Adrenal gland (tissue), 12 donors: Measurements from ENCODE around the gene NLK. TPM values are rescaled to one million over a fixed set of nuclear protein-coding genes. Genes with fewer than 3 reads are reported as not detected.
A peak's percentile ranks its signal among the peaks of the same experiment; 100 is the strongest.

Source experiments
- DNase-seq, 7 donors: peaks; one replicate each; pipeline ENCODE4 v3.0.0-alpha.2; 2019 to 2020
- H3K27ac ChIP-seq, 5 donors: fragments of 200-600 bp; sonication (generic) in 4 of 5; 1 replicate in 3 of 5; 2 replicates in 2 of 5; pipeline versions ENCODE4 v1.5.1 to v1.8.0; 2016 to 2020; ENCODE audit warnings: mild to moderate bottlenecking in 1 of 5
- H3K27me3 ChIP-seq: fragments of 200-600 bp; 2 replicates; pipeline ENCODE4 v1.8.0; 2021
- H3K36me3 ChIP-seq, 2 donors: fragments of 200-600 bp; replicated peaks in 1 of 2; 1 replicate in 1 of 2; 2 replicates in 1 of 2; pipeline versions ENCODE4 v1.5.1 to v1.8.0; 2018 to 2022
- H3K4me1 ChIP-seq, 2 donors: fragments of 200-600 bp; replicated peaks in 1 of 2; 1 replicate in 1 of 2; 2 replicates in 1 of 2; pipeline versions ENCODE4 v1.5.1 to v1.8.0; 2018 to 2021
- H3K4me3 ChIP-seq, 4 donors: fragments of 200-600 bp; sonication (generic) in 3 of 4; one replicate each; pipeline ENCODE4 v1.5.1; 2016 to 2018
- H3K9me3 ChIP-seq, 3 donors: fragments of 200-600 bp; sonication (generic) in 1 of 3; replicated peaks in 1 of 3; 1 replicate in 2 of 3; 2 replicates in 1 of 3; pipeline versions ENCODE4 v1.5.1 to v1.8.0; 2016 to 2021
- CTCF ChIP-seq, 6 experiments: fragments of 450-650 bp in 4 of 6; fragments of 200-600 bp in 2 of 6; sonication (generic) in 1 of 6; IDR thresholded peaks; 1 replicate in 5 of 6; 2 replicates in 1 of 6; pipeline versions ENCODE4 v1.5.1 to v1.8.0; 2016 to 2021; ENCODE audit warnings: antibody characterized with exemption in 6 of 6, mild to moderate bottlenecking in 2 of 6, moderate library complexity in 1 of 6
- POLR2A ChIP-seq, 2 donors: fragments of 450-650 bp; IDR thresholded peaks; one replicate each; pipeline ENCODE4 v1.6.1; 2017; ENCODE audit warnings: antibody characterized with exemption in 2 of 2, mild to moderate bottlenecking in 2 of 2, moderate library complexity in 1 of 2
- WGBS, 4 donors: extraction: QIAGEN DNeasy Blood & Tissue Kit in 2 of 4; methylation state at CpG; one replicate each; pipeline versions ENCODE4 v1.1.5 to v1.1.7; 2013 to 2017; 5-methylcytosine and 5-hydroxymethylcytosine counted together
- intact Hi-C, 2 donors: fragments of 100-400 bp; cut with DNase I; formaldehyde crosslinking; loops; one replicate each; pipeline versions ENCODE4 v1.14.1 to v1.15.0; 2022 to 2023
- polyA plus RNA-seq, 3 donors: library from polyadenylated mRNA; stranded (reverse); fragments of 200-250 nt in 2 of 3; fragments of 350-450 nt in 1 of 3; fragmentation: Illumina TruSeq in 1 of 3; extraction: RNeasy Lipid Tissue Mini Kit (QIAGEN cat#74804) in 1 of 3; gene quantifications; one replicate each; pipeline ENCODE4 v1.2.3, GENCODE V29; 2013 to 2014
- total RNA-seq, 9 donors: library from RNA; depleted of rRNA in 4 of 9; stranded (reverse); fragments of >200 nt in 4 of 9; fragments of 120-200 nt in 1 of 9; fragmentation: NEBNext Ultra II Directional in 1 of 9; extraction: Animal tissue kit (Norgen Biotek cat#: 25700) in 1 of 9; gene quantifications; one replicate each; pipeline versions ENCODE4 v1.1.0 to v1.2.4, GENCODE V29; 2013 to 2023
- donor health status: healthy with polysubstance abuse.
- donor health status: Bipolar disorder and iron deficiency.
- donor health status: DM: yes; HTN: yes; CAD: no.
- donor health status: DM: no; HTN: no; CAD: no.
- donor health status: DM: no; HTN: no; CAD: no.
- donor health status: DM: yes; HTN: yes; CAD: no.

Gene NLK
- total and polyA plus RNA-seq, 12 donors: 34.7 to 86.1 (median 56.4) TPM

- intact Hi-C loops: no loop called here
- Histone ChIP-seq H3K27ac (no peak overlapping the region), H3K4me3 (no peak overlapping the region), H3K4me1 (peaks cover 10 to 17% of the 10 kb centered on the region in 2 donors), H3K27me3 (no peaks in the 10 kb centered on the region), H3K36me3 (peaks cover 0 to 10% of the 10 kb centered on the region in 2 donors), H3K9me3 (no peaks in the 10 kb centered on the region)
- DNase-seq: no peak
- TF ChIP-seq POLR2A (IDR thresholded peaks at IDR 0.05) (no peak), CTCF (IDR thresholded peaks at IDR 0.05) (no peak)
Measured at GRCh38 chr17:28170771-28171170, 128.3 kb downstream of the NLK start.

DNA sequence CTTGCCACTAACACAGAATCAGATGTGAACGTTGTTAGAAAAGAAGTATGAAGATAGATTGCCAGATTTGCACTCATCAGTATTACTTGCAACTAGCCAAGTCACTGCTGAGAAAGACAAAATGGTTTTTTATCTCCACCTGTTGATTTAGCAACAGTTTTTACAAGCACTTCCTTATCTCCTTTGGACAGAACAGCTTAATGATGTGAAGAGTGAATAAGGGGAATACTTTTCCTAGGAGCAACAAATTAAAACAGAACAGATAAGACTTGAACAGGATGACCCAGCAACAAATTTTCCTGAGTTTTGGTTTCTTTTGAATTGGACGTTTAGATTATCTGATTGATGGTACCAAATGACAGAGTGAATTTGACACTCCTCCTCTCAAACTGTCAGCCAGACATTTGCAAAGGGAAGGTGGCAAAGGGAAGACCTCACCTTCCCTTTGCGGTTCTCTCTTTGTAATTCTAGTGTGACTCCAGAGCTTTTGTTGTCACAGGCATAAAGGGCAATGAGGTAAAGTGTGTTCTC, 130.6 kb downstream of the NLK start:
- H3K4me1 ChIP-seq: peaks cover 10 to 17% of the 10 kb centered on the region in 2 donors
- TF ChIP-seq POLR2A (IDR thresholded peaks at IDR 0.05): no peak
- TF ChIP-seq CTCF (IDR thresholded peaks at IDR 0.05): no peak
- H3K4me3 ChIP-seq: no peak overlapping the region
- peaks cover 0 to 10% of the 10 kb centered on the region in 2 donors for H3K36me3 ChIP-seq
- H3K27ac ChIP-seq: peak overlapping the region in 3 of 5 donors; percentile 3 to 60 (median 51)
- H3K27me3 ChIP-seq: no peaks in the 10 kb centered on the region
- no peak for DNase-seq
- intact Hi-C loops: no loop called here
- H3K9me3 ChIP-seq: no peaks in the 10 kb centered on the region
- 14 to 22% (median 19%) methylated on average over 3 of the region's 3 CpGs for WGBS, 4 donors

GRCh38 chr17:28173801-28174200, 131.3 kb downstream of the NLK start:
- WGBS, 4 donors: 19 to 27% (median 22%) methylated on average over 1 of the region's 1 CpG
- no peak for DNase-seq
- H3K36me3 ChIP-seq: peaks cover 0 to 4% of the 10 kb centered on the region in 2 donors
- peak overlapping the region in 3 of 5 donors; percentile 11 to 60 (median 51) for H3K27ac ChIP-seq
- H3K4me3 ChIP-seq: no peak overlapping the region
- TF ChIP-seq CTCF (IDR thresholded peaks at IDR 0.05) (no peak), POLR2A (IDR thresholded peaks at IDR 0.05) (no peak)
- H3K9me3 ChIP-seq: no peaks in the 10 kb centered on the region
- no peaks in the 10 kb centered on the region for H3K27me3 ChIP-seq
- intact Hi-C loops: no loop called here
- H3K4me1 ChIP-seq: peaks cover 10 to 17% of the 10 kb centered on the region in 2 donors

GRCh38 chr17:28174352-28175046, 132.0 kb downstream of the NLK start:
- Histone ChIP-seq H3K36me3 (no peaks in the 10 kb centered on the region), H3K4me3 (no peak overlapping the region), H3K27me3 (no peaks in the 10 kb centered on the region), H3K4me1 (peaks cover 10 to 17% of the 10 kb centered on the region in 2 donors), H3K27ac (no peak overlapping the region), H3K9me3 (no peaks in the 10 kb centered on the region)
- WGBS, 4 donors: 82 to 89% (median 84%) methylated on average over 5 of the region's 5 CpGs
- no peak for DNase-seq
- intact Hi-C loops: no loop called here
- TF ChIP-seq POLR2A (IDR thresholded peaks at IDR 0.05): no peak
- no peak for TF ChIP-seq CTCF (IDR thresholded peaks at IDR 0.05)
